Measurements from ENCODE around the gene KRT82.

The KRT82 gene

GRCh38 chr12:52448228-52448627, 42.1 kb upstream of the KRT82 start:
- TF ChIP-seq FOXP2 (optimal IDR thresholded peaks at IDR 0.05; ENCODE audit: borderline replicate concordance, extremely low read depth, extremely low read length, insufficient read depth) = no peak
- TF ChIP-seq TAF1 (IDR thresholded peaks at IDR 0.05; ENCODE audit: borderline replicate concordance, insufficient read depth, low read length) = no peak
- TF ChIP-seq REST (IDR thresholded peaks at IDR 0.05; ENCODE audit: insufficient read depth in 1 of 2, low read depth in 2 of 2, low read length in 2 of 2) = no peak
- TF ChIP-seq POLR2AphosphoS5 (IDR thresholded peaks at IDR 0.05; ENCODE audit: low read depth, low read length) = no peak
- TF ChIP-seq SIN3A (IDR thresholded peaks at IDR 0.05; ENCODE audit: borderline replicate concordance, insufficient read depth, low read length) = no peak

GRCh38 chr12:52446367-52447045, 40.4 kb upstream of the KRT82 start:
- TF ChIP-seq SIN3A (IDR thresholded peaks at IDR 0.05; ENCODE audit: borderline replicate concordance, insufficient read depth, low read length) = no peak
- no peak for TF ChIP-seq FOXP2 (optimal IDR thresholded peaks at IDR 0.05; ENCODE audit: borderline replicate concordance, extremely low read depth, extremely low read length, insufficient read depth)
- no peak for TF ChIP-seq TAF1 (IDR thresholded peaks at IDR 0.05; ENCODE audit: borderline replicate concordance, insufficient read depth, low read length)
- no peak for TF ChIP-seq REST (IDR thresholded peaks at IDR 0.05; ENCODE audit: insufficient read depth in 1 of 2, low read depth in 2 of 2, low read length in 2 of 2)
- TF ChIP-seq POLR2AphosphoS5 (IDR thresholded peaks at IDR 0.05; ENCODE audit: low read depth, low read length) = no peak

- TF ChIP-seq REST (IDR thresholded peaks at IDR 0.05; ENCODE audit: insufficient read depth in 1 of 2, low read depth in 2 of 2, low read length in 2 of 2) = no peak
- no peak for TF ChIP-seq FOXP2 (optimal IDR thresholded peaks at IDR 0.05; ENCODE audit: borderline replicate concordance, extremely low read depth, extremely low read length, insufficient read depth)
- no peak for TF ChIP-seq POLR2AphosphoS5 (IDR thresholded peaks at IDR 0.05; ENCODE audit: low read depth, low read length)
- no peak for TF ChIP-seq SIN3A (IDR thresholded peaks at IDR 0.05; ENCODE audit: borderline replicate concordance, insufficient read depth, low read length)
- no peak for TF ChIP-seq TAF1 (IDR thresholded peaks at IDR 0.05; ENCODE audit: borderline replicate concordance, insufficient read depth, low read length)
These were observed 39.7 kb upstream of the KRT82 start for GRCh38 chr12:52445876-52446275.

GRCh38 chr12:52444647-52445595, 38.8 kb upstream of the KRT82 start:
- TF ChIP-seq FOXP2 (optimal IDR thresholded peaks at IDR 0.05; ENCODE audit: borderline replicate concordance, extremely low read depth, extremely low read length, insufficient read depth) = no peak
- TF ChIP-seq SIN3A (IDR thresholded peaks at IDR 0.05; ENCODE audit: borderline replicate concordance, insufficient read depth, low read length) = no peak
- TF ChIP-seq TAF1 (IDR thresholded peaks at IDR 0.05; ENCODE audit: borderline replicate concordance, insufficient read depth, low read length) = no peak

GRCh38 chr12:52443966-52444365, 37.8 kb upstream of the KRT82 start:
- TF ChIP-seq TAF1 (IDR thresholded peaks at IDR 0.05; ENCODE audit: borderline replicate concordance, insufficient read depth, low read length) = no peak
- no peak for TF ChIP-seq FOXP2 (optimal IDR thresholded peaks at IDR 0.05; ENCODE audit: borderline replicate concordance, extremely low read depth, extremely low read length, insufficient read depth)
